Tibial nerve (tissue), 4 donors: Measurements from ENCODE around the gene MLX. TPM values are rescaled to one million over a fixed set of nuclear protein-coding genes. Genes with fewer than 3 reads are reported as not detected.
"Not testable (repeated sequence)": the region's sequence is repeated elsewhere in the genome, so short reads cannot be mapped to it uniquely, and the experiment has no call there.

Experiments used
- DNase-seq, 2 donors: peaks; one replicate each; pipeline ENCODE4 v3.0.0-alpha.2; 2019; ENCODE audit warnings: low spot score in 2 of 2
- H3K27ac ChIP-seq, 4 donors: fragments of 200-600 bp; sonication (generic) in 3 of 4; one replicate each; pipeline ENCODE4 v1.5.1; 2017 to 2019; ENCODE audit warnings: mild to moderate bottlenecking in 1 of 4
- H3K27me3 ChIP-seq, 2 donors: fragments of 200-600 bp; sonication (generic) in 1 of 2; one replicate each; pipeline versions ENCODE4 v1.5.1 to v1.6.0; 2017 to 2019
- H3K36me3 ChIP-seq, 3 donors: fragments of 200-600 bp; sonication (generic); one replicate each; pipeline ENCODE4 v1.5.1; 2018 to 2019
- H3K4me1 ChIP-seq, 4 donors: fragments of 200-600 bp; sonication (generic) in 3 of 4; one replicate each; pipeline ENCODE4 v1.5.1; 2017 to 2019
- H3K4me3 ChIP-seq, 4 donors: fragments of 200-600 bp; sonication (generic) in 3 of 4; one replicate each; pipeline ENCODE4 v1.5.1; 2017 to 2019; ENCODE audit warnings: mild to moderate bottlenecking in 1 of 4, moderate library complexity in 1 of 4
- H3K9me3 ChIP-seq, 4 donors: fragments of 200-600 bp; sonication (generic) in 3 of 4; one replicate each; pipeline ENCODE4 v1.5.1; 2017 to 2019
- EP300 ChIP-seq, 2 donors: sonication (generic); formaldehyde crosslinking; IDR thresholded peaks; one replicate each; pipeline ENCODE4 v1.6.1; 2017; ENCODE audit warnings: antibody characterized with exemption in 2 of 2, mild to moderate bottlenecking in 1 of 2
- POLR2A ChIP-seq, 2 donors: fragments of 450-650 bp; IDR thresholded peaks; one replicate each; pipeline ENCODE4 v1.6.1; 2017; ENCODE audit warnings: antibody characterized with exemption in 2 of 2, mild to moderate bottlenecking in 2 of 2, moderate library complexity in 2 of 2
- WGBS, 2 donors: methylation state at CpG; one replicate each; pipeline ENCODE4 v1.1.5; 2018; 5-methylcytosine and 5-hydroxymethylcytosine counted together
- total RNA-seq, 4 donors: library from RNA; depleted of rRNA; stranded (reverse); fragments of >200 nt; gene quantifications; one replicate each; pipeline ENCODE4 v1.1.0, GENCODE V29; 2016
- TF ChIP-seq, protein P1 (sequence below), 5 experiments: fragments of 200-600 bp in 3 of 5; fragments of 450-650 bp in 2 of 5; sonication (generic) in 3 of 5; IDR thresholded peaks; one replicate each; pipeline ENCODE4 v1.5.1; 2016 to 2019; ENCODE audit warnings: antibody characterized with exemption in 5 of 5, mild to moderate bottlenecking in 3 of 5, moderate library complexity in 2 of 5

The MLX gene
- total RNA-seq, 4 donors from 2014 or later: 31.8 to 44.4 (median 39.1) TPM

DNA sequence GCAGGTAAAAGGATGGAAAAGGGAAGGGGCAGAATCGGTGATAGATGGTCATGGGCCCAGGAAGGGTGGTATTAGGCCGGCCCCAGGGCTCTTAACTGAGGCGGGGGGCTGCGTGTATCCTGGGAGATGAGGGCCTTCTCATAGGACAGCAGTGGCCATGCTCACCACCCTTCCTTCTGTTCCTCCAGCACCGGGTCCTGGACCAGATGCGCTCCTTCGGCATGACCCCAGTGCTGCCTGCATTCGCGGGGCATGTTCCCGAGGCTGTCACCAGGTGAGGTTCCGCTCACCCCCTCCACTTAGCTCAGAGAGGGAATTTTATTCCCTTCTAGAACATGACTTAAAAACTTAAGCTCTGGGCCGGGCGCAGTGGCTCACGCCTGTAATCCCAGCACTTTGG lies 28.4 kb upstream of the MLX start:
- TF ChIP-seq EP300 (IDR thresholded peaks at IDR 0.05) (no peak), POLR2A (IDR thresholded peaks at IDR 0.05) (no peak)
- TF ChIP-seq, protein P1, sequence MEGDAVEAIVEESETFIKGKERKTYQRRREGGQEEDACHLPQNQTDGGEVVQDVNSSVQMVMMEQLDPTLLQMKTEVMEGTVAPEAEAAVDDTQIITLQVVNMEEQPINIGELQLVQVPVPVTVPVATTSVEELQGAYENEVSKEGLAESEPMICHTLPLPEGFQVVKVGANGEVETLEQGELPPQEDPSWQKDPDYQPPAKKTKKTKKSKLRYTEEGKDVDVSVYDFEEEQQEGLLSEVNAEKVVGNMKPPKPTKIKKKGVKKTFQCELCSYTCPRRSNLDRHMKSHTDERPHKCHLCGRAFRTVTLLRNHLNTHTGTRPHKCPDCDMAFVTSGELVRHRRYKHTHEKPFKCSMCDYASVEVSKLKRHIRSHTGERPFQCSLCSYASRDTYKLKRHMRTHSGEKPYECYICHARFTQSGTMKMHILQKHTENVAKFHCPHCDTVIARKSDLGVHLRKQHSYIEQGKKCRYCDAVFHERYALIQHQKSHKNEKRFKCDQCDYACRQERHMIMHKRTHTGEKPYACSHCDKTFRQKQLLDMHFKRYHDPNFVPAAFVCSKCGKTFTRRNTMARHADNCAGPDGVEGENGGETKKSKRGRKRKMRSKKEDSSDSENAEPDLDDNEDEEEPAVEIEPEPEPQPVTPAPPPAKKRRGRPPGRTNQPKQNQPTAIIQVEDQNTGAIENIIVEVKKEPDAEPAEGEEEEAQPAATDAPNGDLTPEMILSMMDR (IDR thresholded peaks at IDR 0.05): no peak
- H3K36me3 ChIP-seq: peaks cover 2 to 57% (median 9%) of the 10 kb centered on the region in 3 donors
- no peaks in the 10 kb centered on the region for H3K27me3 ChIP-seq
- peaks cover 3 to 28% (median 13%) of the 10 kb centered on the region in 4 donors for H3K4me1 ChIP-seq
- WGBS, 2 donors: 95% methylated on average over 14 of the region's 14 CpGs
- H3K27ac ChIP-seq: no peak overlapping the region
- no peak overlapping the region for H3K4me3 ChIP-seq
- DNase-seq: no peak
- no peaks in the 10 kb centered on the region for H3K9me3 ChIP-seq

DNA sequence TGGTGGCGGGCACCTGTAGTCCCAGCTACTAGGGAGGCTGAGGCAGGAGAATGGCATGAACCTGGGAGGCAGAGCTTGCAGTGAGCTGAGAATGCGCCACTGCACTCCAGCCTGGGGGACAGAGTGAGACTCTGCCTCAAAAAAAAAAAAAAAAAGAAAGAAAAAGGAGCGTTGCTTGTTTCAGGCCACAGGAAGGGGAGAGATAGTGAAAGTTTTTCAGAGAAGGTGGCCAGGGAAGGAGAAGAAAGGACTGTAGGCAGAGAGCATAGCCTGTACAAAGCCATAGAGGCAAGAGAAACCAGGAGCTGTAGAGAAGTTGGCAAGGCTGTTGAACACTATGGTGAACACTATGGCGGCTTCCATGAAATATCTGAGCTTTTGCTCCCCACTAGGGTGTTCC lies 26.3 kb upstream of the MLX start:
- not testable (repeated sequence) for H3K27ac ChIP-seq, H3K4me3 ChIP-seq, H3K27me3 ChIP-seq, H3K9me3 ChIP-seq, DNase-seq
- Histone ChIP-seq H3K36me3 (peaks cover 2 to 75% (median 9%) of the 10 kb centered on the region in 3 donors), H3K4me1 (peaks cover 3 to 20% (median 10%) of the 10 kb centered on the region in 4 donors)
- WGBS, 2 donors: 85 to 88% methylated on average over 4 of the region's 4 CpGs

DNA sequence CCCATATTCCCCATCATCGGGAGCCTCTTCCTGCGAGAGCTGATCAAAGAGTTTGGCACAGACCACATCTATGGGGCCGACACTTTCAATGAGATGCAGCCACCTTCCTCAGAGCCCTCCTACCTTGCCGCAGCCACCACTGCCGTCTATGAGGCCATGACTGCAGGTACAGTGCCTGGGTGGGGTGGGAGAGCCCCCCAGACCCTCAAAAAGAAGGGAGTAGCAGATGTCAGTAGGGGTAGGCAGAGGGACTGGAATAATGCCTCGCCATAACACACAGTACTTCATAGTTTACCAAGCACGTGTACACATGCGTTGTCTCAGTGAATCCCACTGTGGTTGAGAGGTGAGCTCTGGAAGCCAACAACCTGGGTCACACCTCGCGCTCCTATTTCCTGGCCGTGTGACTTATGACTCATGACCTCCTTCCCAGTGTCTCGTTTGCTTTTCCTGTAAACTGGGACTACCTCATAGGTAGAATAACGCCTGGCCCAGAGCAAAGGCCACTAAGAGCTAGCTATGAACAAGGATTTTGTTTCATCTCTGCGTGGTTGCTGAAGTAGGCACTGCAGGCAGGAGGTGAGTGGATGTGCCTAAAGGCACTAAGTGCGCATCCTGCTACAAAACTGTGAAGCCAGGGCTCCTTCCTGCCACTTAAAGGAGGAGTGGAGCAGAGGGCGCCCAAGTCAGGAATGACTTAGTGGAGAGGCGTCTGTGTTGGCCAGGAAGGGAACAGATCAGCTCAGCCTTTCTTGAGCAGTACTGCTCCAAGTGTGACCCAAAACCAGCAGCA lies 25.7 kb upstream of the MLX start:
- 75 to 86% methylated on average over 17 of the region's 17 CpGs for WGBS, 2 donors
- H3K27ac ChIP-seq: no peak overlapping the region
- peaks cover 2 to 75% (median 9%) of the 10 kb centered on the region in 3 donors for H3K36me3 ChIP-seq
- peaks cover 3 to 18% (median 9%) of the 10 kb centered on the region in 4 donors for H3K4me1 ChIP-seq
- TF ChIP-seq, protein P1 (IDR thresholded peaks at IDR 0.05): no peak
- TF ChIP-seq EP300 (IDR thresholded peaks at IDR 0.05) (no peak), POLR2A (IDR thresholded peaks at IDR 0.05) (no peak)
- H3K27me3 ChIP-seq: no peaks in the 10 kb centered on the region
- no peaks in the 10 kb centered on the region for H3K9me3 ChIP-seq
- no peak for DNase-seq
- H3K4me3 ChIP-seq: no peak overlapping the region

DNA sequence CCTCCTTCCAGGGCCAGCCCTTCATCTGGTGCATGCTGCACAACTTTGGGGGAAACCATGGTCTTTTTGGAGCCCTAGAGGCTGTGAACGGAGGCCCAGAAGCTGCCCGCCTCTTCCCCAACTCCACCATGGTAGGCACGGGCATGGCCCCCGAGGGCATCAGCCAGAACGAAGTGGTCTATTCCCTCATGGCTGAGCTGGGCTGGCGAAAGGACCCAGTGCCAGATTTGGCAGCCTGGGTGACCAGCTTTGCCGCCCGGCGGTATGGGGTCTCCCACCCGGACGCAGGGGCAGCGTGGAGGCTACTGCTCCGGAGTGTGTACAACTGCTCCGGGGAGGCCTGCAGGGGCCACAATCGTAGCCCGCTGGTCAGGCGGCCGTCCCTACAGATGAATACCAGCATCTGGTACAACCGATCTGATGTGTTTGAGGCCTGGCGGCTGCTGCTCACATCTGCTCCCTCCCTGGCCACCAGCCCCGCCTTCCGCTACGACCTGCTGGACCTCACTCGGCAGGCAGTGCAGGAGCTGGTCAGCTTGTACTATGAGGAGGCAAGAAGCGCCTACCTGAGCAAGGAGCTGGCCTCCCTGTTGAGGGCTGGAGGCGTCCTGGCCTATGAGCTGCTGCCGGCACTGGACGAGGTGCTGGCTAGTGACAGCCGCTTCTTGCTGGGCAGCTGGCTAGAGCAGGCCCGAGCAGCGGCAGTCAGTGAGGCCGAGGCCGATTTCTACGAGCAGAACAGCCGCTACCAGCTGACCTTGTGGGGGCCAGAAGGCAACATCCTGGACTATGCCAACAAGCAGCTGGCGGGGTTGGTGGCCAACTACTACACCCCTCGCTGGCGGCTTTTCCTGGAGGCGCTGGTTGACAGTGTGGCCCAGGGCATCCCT lies 23.5 kb upstream of the MLX start:
- Histone ChIP-seq H3K27ac (no peak overlapping the region), H3K4me3 (no peak overlapping the region), H3K9me3 (no peaks in the 10 kb centered on the region), H3K27me3 (no peaks in the 10 kb centered on the region), H3K36me3 (peaks cover 2 to 76% (median 9%) of the 10 kb centered on the region in 3 donors), H3K4me1 (peaks cover 0 to 9% (median 1%) of the 10 kb centered on the region in 4 donors)
- WGBS, 2 donors: 90 to 94% methylated on average over 12 to 38 of the region's 39 CpGs
- no peak for DNase-seq
- TF ChIP-seq EP300 (IDR thresholded peaks at IDR 0.05) (no peak), POLR2A (IDR thresholded peaks at IDR 0.05) (no peak)
- TF ChIP-seq, protein P1 (IDR thresholded peaks at IDR 0.05): no peak

DNA sequence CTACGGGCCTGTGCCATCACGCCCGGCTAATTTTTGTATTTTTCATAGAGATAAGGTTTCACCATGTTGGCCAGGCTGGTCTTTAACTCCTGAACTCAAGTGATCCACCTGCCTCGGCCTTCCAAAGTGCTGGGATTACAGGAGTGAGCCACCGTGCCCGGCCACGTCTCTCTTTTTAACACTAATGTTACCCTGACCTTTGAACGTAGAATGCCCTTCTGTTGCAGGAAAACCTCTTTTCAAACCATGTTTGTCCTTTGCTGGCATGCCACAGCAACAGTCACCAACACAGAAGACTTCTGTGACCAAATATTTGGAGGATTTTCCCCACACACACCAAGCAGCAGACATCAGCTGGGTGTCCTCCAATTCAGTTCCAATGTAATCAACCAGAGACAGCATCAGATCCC lies 22.0 kb upstream of the MLX start:
- no peak for DNase-seq
- Histone ChIP-seq H3K4me1 (peaks cover 0 to 14% (median 4%) of the 10 kb centered on the region in 4 donors), H3K9me3 (no peaks in the 10 kb centered on the region), H3K36me3 (peaks cover 0 to 63% (median 2%) of the 10 kb centered on the region in 3 donors), H3K27ac (no peak overlapping the region), H3K4me3 (no peak overlapping the region), H3K27me3 (no peaks in the 10 kb centered on the region)
- 62 to 67% methylated on average over 8 of the region's 8 CpGs for WGBS, 2 donors
- TF ChIP-seq POLR2A (IDR thresholded peaks at IDR 0.05) (no peak), EP300 (IDR thresholded peaks at IDR 0.05) (no peak)
- TF ChIP-seq, protein P1 (IDR thresholded peaks at IDR 0.05): no peak

DNA sequence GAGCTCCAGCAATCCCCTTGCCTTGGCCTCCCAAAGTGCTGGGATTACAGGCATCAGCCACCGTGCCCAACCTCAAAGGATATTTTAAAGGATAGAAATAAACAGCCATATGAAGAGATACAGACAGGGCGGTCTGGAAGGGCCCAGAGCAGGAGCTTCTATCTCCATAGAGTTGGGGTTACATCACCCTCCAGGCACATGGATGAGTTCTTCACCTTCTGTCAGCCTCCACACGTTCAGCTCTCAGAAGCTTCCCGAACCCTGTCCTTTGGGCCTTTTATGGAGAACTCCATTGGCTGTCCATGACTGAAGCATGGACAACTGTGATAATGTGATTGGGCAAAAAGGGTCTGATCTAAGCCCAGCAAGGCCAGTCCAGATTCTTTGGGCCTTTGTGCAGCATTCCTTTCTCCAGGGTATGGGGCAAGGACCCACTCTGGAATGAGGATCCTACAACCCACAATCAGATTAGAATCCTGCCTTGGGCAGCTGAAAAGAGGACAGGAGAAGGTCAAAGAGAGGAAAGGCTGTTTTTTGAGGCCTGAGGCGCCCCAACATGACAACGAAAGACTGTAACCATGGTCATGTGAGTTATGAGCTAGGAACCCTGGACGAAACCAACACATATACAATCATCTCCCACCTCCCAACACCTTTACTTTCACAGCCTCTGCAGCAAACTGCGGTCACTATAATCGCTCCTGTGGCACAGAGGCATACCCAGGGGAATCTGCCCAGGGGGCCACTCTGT lies 21.0 kb upstream of the MLX start:
- H3K4me1 ChIP-seq: peaks cover 0 to 14% (median 4%) of the 10 kb centered on the region in 4 donors
- H3K36me3 ChIP-seq: peaks cover 0 to 53% (median 2%) of the 10 kb centered on the region in 3 donors
- H3K4me3 ChIP-seq, DNase-seq, H3K27ac ChIP-seq, H3K9me3 ChIP-seq, H3K27me3 ChIP-seq: not testable (repeated sequence)
- WGBS, 2 donors: 84 to 85% methylated on average over 9 of the region's 9 CpGs
